Raji (cell line): Measurements from ENCODE around the gene ATP6V1G2.

ENCODE experiments used
- POLR2A ChIP-seq: IDR thresholded peaks from 2 replicates; pipeline ENCODE4 v1.6.1; 2011; ENCODE audit warnings: low read depth, low read length, control low read depth; ENCODE audit not compliant: insufficient read depth

The ATP6V1G2 gene

GRCh38 chr6:31529329-31530150 is 16.9 kb downstream of the ATP6V1G2 start:
- TF ChIP-seq POLR2A, result no peak

GRCh38 chr6:31528821-31529328 is 17.5 kb downstream of the ATP6V1G2 start, which contains the start of gene MCCD1:
MCCD1 (plus strand) TSS chr6:31528962; CDS start chr6:31529015, 53 bp downstream.
- no peak for TF ChIP-seq POLR2A

- TF ChIP-seq POLR2A, result no peak
Measured at GRCh38 chr6:31528307-31528777, 18.1 kb downstream of the ATP6V1G2 start.

- TF ChIP-seq POLR2A, result no peak
Measured at GRCh38 chr6:31525932-31526591, 20.3 kb downstream of the ATP6V1G2 start.

- no peak for TF ChIP-seq POLR2A
Measured at GRCh38 chr6:31525553-31525931, 20.9 kb downstream of the ATP6V1G2 start.

GRCh38 chr6:31521835-31522234 is 24.6 kb downstream of the ATP6V1G2 start:
- no peak for TF ChIP-seq POLR2A

GRCh38 chr6:31513456-31514165 is 32.8 kb downstream of the ATP6V1G2 start:
- TF ChIP-seq POLR2A, result no peak

GRCh38 chr6:31510007-31510406 is 36.4 kb downstream of the ATP6V1G2 start:
- no peak for TF ChIP-seq POLR2A

GRCh38 chr6:31502586-31502985 is 43.8 kb downstream of the ATP6V1G2 start:
- TF ChIP-seq POLR2A, result no peak

GRCh38 chr6:31498748-31499147 is 47.7 kb downstream of the ATP6V1G2 start:
- no peak for TF ChIP-seq POLR2A

GRCh38 chr6:31497531-31498476 is 48.6 kb downstream of the ATP6V1G2 start, which contains the start of gene MICB:
MICB (plus strand) TSS chr6:31498145; CDS start chr6:31498194, 49 bp downstream.
- TF ChIP-seq POLR2A, result peak; percentile 81

GRCh38 chr6:31495580-31495979 is 50.8 kb downstream of the ATP6V1G2 start:
- no peak for TF ChIP-seq POLR2A
